Mammary epithelial cell (primary cell): ENCODE data around the gene SLC7A9.

Experiments
- CTCF ChIP-seq, 2 donors: IDR thresholded peaks in 1 of 2; conservative IDR thresholded peaks in 1 of 2; 2 replicates each; pipeline ENCODE4 v1.5.1; 2011 to 2012; ENCODE audit warnings: inconsistent platforms in 2 of 2, low read length in 2 of 2, mild to moderate bottlenecking in 2 of 2, control low read depth in 1 of 2, low read depth in 1 of 2; ENCODE audit not compliant: insufficient read depth in 1 of 2; ENCODE audit errors: extremely low read depth in 1 of 2
- EZH2 ChIP-seq: IDR thresholded peaks from 2 replicates; pipeline ENCODE4 v1.6.1; 2012; ENCODE audit warnings: low read length, inconsistent platforms, borderline replicate concordance

- TF ChIP-seq CTCF (conservative IDR thresholded peaks at IDR 0.05 in 1 of 2, IDR thresholded peaks at IDR 0.05 in 1 of 2; ENCODE audit: extremely low read depth in 1 of 2, insufficient read depth in 1 of 2, low read depth in 1 of 2, low read length in 2 of 2) (no peak), EZH2 (no peak)
These were observed 51.7 kb downstream of the SLC7A9 start for GRCh38 chr19:32817569-32818476.
